Transverse colon (tissue), 4 donors: ENCODE measurements around the gene DLL4. TPM values are rescaled to one million over a fixed set of nuclear protein-coding genes. Genes with fewer than 3 reads are reported as not detected.

Experiments
- DNase-seq: peaks from one replicate; pipeline ENCODE4 v3.0.0-alpha.2; 2019
- H3K27ac ChIP-seq, 4 donors: fragments of 200-600 bp; sonication (generic); 2 replicates each; pipeline ENCODE4 v1.5.1; 2016 to 2018; ENCODE audit warnings: inconsistent platforms in 4 of 4
- H3K27me3 ChIP-seq: fragments of 200-600 bp; sonication (generic); 2 replicates; pipeline ENCODE4 v1.5.1; 2017; ENCODE audit warnings: inconsistent platforms
- H3K36me3 ChIP-seq, 4 donors: fragments of 200-600 bp; sonication (generic); 2 replicates each; pipeline ENCODE4 v1.5.1; 2017 to 2019; ENCODE audit warnings: inconsistent platforms in 4 of 4
- H3K4me1 ChIP-seq, 4 donors: fragments of 200-600 bp; sonication (generic); 2 replicates each; pipeline ENCODE4 v1.5.1; 2017 to 2020; ENCODE audit warnings: inconsistent platforms in 4 of 4
- H3K4me3 ChIP-seq, 4 donors: fragments of 200-600 bp; sonication (generic); 1 replicate in 1 of 4; 2 replicates in 3 of 4; pipeline versions ENCODE4 v1.5.1 to v1.6.1; 2017 to 2019; ENCODE audit warnings: inconsistent platforms in 4 of 4
- H3K9me3 ChIP-seq, 2 donors: fragments of 200-600 bp; sonication (generic); 2 replicates each; pipeline ENCODE4 v1.5.1; 2017 to 2019; ENCODE audit warnings: inconsistent platforms in 2 of 2
- CTCF ChIP-seq, 5 experiments: fragments of 200-600 bp in 3 of 5; fragments of 450-650 bp in 2 of 5; sonication (generic) in 3 of 5; IDR thresholded peaks; 1 replicate in 2 of 5; 2 replicates in 3 of 5; pipeline ENCODE4 v1.5.1; 2016 to 2017; ENCODE audit warnings: antibody characterized with exemption in 5 of 5, inconsistent platforms in 3 of 5, mild to moderate bottlenecking in 2 of 5, moderate library complexity in 1 of 5
- EP300 ChIP-seq: sonication (generic); formaldehyde crosslinking; IDR thresholded peaks from one replicate; pipeline ENCODE4 v1.6.1; 2017; ENCODE audit warnings: antibody characterized with exemption, low read depth
- POLR2A ChIP-seq: fragments of 450-650 bp; IDR thresholded peaks from one replicate; pipeline ENCODE4 v1.6.1; 2016; ENCODE audit warnings: antibody characterized with exemption, mild to moderate bottlenecking, moderate library complexity
- POLR2AphosphoS5 ChIP-seq, 3 donors: sonication (generic); formaldehyde crosslinking; IDR thresholded peaks; one replicate each; pipeline ENCODE4 v1.6.1; 2016; ENCODE audit warnings: antibody characterized with exemption in 3 of 3
- WGBS, 2 donors: methylation state at CpG; one replicate each; pipeline ENCODE4 v1.1.5; 2018; ENCODE audit warnings: low coverage in 1 of 2; 5-methylcytosine and 5-hydroxymethylcytosine counted together
- in situ Hi-C, 4 donors: fragments of 200-750 bp; cut with MboI; loops; one replicate each; pipeline versions ENCODE4 v1.15.0 to v1.15.1; 2017; ENCODE audit warnings: low sequenced_read_pairs in 3 of 4, low pct_ligation_motif_present in 1 of 4, low pct_unique_long_range_greater_than_20kb in 1 of 4
- intact Hi-C: fragments of 100-400 bp; cut with DNase I; formaldehyde crosslinking; loops from one replicate; pipeline ENCODE4 v1.15.1; 2023; ENCODE audit warnings: low total_unique reads
- total RNA-seq, 4 donors: library from RNA; depleted of rRNA; stranded (reverse); fragments of >200 nt; gene quantifications; one replicate each; pipeline ENCODE4 v1.1.0, GENCODE V29; 2016

DLL4 gene
- total RNA-seq, 4 donors from 2014 or later = 1.5 to 14.2 (median 10.2) TPM

GRCh38 chr15:40889112-40889511 lies 40.0 kb upstream of the DLL4 start:
- DNase-seq = no peak
- no peak overlapping the region for H3K4me3 ChIP-seq
- H3K27ac ChIP-seq = no peak overlapping the region
- no peaks in the 10 kb centered on the region for H3K27me3 ChIP-seq
- in situ Hi-C loops = loop anchor here in 3 of 4 donors (25.0 kb wide), 1 partner anchor 202 kb away; the partner anchor contains the start of gene RAD51 (in 3 of the 3)
- peaks cover 4 to 22% (median 11%) of the 10 kb centered on the region in 4 donors for H3K4me1 ChIP-seq
- H3K36me3 ChIP-seq = no peaks in the 10 kb centered on the region
- intact Hi-C loops = no loop called here
- no peaks in the 10 kb centered on the region for H3K9me3 ChIP-seq
- TF ChIP-seq EP300 (no peak), POLR2A (no peak), CTCF (IDR thresholded peaks at IDR 0.05) (no peak), POLR2AphosphoS5 (IDR thresholded peaks at IDR 0.05) (no peak)

GRCh38 chr15:40891138-40891537 lies 38.0 kb upstream of the DLL4 start:
- intact Hi-C loops = no loop called here
- Histone ChIP-seq H3K27ac (peak overlapping the region in 3 of 4 donors; percentile 14 to 53 (median 48)), H3K27me3 (no peaks in the 10 kb centered on the region), H3K36me3 (no peaks in the 10 kb centered on the region), H3K9me3 (no peaks in the 10 kb centered on the region), H3K4me1 (peaks cover 6 to 35% (median 21%) of the 10 kb centered on the region in 4 donors), H3K4me3 (no peak overlapping the region)
- in situ Hi-C loops = loop anchor here (5.0 to 25.0 kb wide), 2 partner anchors 34 to 204 kb away; partner anchors contain the start of gene RAD51 (in 3 of the 4)
- TF ChIP-seq EP300 (no peak), CTCF (IDR thresholded peaks at IDR 0.05) (no peak), POLR2A (no peak), POLR2AphosphoS5 (IDR thresholded peaks at IDR 0.05) (no peak)
- DNase-seq = no peak
- WGBS, 2 donors = 82 to 88% methylated on average over 5 of the region's 5 CpGs

DNA sequence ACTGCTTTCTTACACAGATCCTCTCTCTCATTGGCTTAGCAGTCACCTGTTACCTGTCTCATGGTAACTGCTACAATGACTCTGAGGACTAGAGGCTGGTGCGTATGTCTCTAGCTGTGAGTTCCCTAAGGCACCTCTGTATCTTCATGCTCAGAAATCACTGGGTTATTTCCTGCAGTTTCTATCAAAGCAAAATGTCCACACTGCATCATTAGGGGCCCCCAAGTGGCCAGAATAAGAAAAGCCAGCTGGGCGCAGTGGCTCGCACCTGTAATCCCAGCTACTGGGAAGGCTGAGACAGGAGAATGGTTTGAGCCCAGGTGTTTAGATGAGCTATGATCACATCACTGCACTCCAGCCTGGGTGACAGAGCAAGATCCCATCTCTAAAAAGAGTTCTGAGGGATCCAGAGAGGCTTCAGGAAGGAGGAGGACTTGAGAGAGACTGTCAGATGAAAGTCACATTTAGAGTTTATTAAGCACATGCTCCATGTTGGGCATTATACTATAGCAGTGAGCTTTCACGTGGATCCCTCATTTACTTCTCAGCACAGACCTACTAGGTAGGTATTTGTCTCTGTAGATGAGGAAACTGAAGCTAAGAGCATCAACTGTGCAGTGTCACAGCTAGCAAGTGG lies 37.2 kb upstream of the DLL4 start:
- peaks cover 6 to 35% (median 21%) of the 10 kb centered on the region in 4 donors for H3K4me1 ChIP-seq
- peak; percentile 74 for DNase-seq
- intact Hi-C loops (loop anchor here (2.0 kb wide), 1 partner anchor 33 kb away; no protein-coding TSS in a partner anchor), in situ Hi-C loops (loop anchor here (5.0 to 25.0 kb wide), 2 partner anchors 35 to 205 kb away; partner anchors contain the start of gene RAD51 (in 3 of the 4))
- WGBS, 2 donors = 11% methylated on average over 4 of the region's 4 CpGs; no CpG with 5 or more reads in 1 of the 2 donors
- no peaks in the 10 kb centered on the region for H3K36me3 ChIP-seq
- H3K27me3 ChIP-seq = no peaks in the 10 kb centered on the region
- H3K4me3 ChIP-seq = no peak overlapping the region
- no peaks in the 10 kb centered on the region for H3K9me3 ChIP-seq
- TF ChIP-seq EP300 = no peak
- peak; percentile 60 to 80 (median 69) for TF ChIP-seq CTCF (IDR thresholded peaks at IDR 0.05)
- peak overlapping the region; percentile 14 to 53 (median 40) for H3K27ac ChIP-seq

DNA sequence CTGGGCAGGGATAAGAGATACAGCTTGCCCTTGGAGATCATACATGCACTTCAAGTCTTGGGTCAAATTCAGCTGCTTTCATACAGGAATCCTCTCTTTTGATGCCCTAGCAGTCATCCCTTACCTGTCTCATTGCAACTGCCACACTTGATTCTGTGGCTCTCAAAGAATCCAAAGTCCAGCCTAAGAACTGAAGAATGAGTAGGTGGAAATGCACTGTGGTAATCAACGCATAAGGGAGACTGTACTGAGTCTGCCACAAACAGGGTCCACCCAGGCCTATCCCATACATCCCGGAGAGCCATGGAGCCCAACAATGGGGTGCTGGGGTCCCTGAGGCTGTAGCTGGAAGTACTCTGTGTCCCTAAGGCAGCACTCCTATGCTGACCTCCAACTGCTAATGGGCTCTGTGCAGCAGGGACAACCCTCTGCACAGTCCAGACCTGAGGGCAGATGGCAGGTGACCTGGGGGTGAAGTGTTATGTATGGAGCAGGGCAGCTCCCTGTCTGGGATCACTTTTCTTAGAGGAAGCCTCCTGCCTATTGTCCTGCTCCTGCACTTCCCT lies 36.6 kb upstream of the DLL4 start:
- Histone ChIP-seq H3K27me3 (no peaks in the 10 kb centered on the region), H3K27ac (peak overlapping the region; percentile 14 to 53 (median 40)), H3K9me3 (no peaks in the 10 kb centered on the region), H3K36me3 (no peaks in the 10 kb centered on the region), H3K4me1 (peaks cover 6 to 35% (median 21%) of the 10 kb centered on the region in 4 donors), H3K4me3 (no peak overlapping the region)
- in situ Hi-C loops = loop anchor here (5.0 to 25.0 kb wide), 2 partner anchors 35 to 205 kb away; partner anchors contain the start of gene RAD51 (in 3 of the 4)
- no peak for DNase-seq
- intact Hi-C loops = loop anchor here (2.0 kb wide), 1 partner anchor 34 kb away; no protein-coding TSS in a partner anchor
- 40% methylated on average over 2 of the region's 2 CpGs; no CpG with 5 or more reads in 1 of the 2 donors for WGBS, 2 donors
- TF ChIP-seq CTCF (IDR thresholded peaks at IDR 0.05) (no peak), POLR2A (no peak), EP300 (no peak), POLR2AphosphoS5 (IDR thresholded peaks at IDR 0.05) (no peak)
